Smooth muscle cell (in vitro differentiated cells): ENCODE data around the gene PRRX1. TPM values are rescaled to one million over a fixed set of nuclear protein-coding genes. Genes with fewer than 3 reads are reported as not detected.

Experiments used
- DNase-seq: peaks from one replicate; lab custom pipeline; 2025; ENCODE audit not compliant: unreplicated experiment; lab: John Stamatoyannopoulos, UW
- H2AFZ ChIP-seq: fragments of 200-600 bp; sonication (generic); 2 replicates; pipeline ENCODE4 v1.6.0; 2016; ENCODE audit warnings: antibody characterized with exemption, low read depth, mild to moderate bottlenecking
- H3F3A ChIP-seq: fragments of 200-600 bp; sonication (generic); 2 replicates; pipeline ENCODE4 v1.6.0; 2017; ENCODE audit warnings: antibody characterized with exemption, low read depth
- H3K27ac ChIP-seq: fragments of 200-600 bp; sonication (generic); 2 replicates; pipeline ENCODE4 v1.5.1; 2016; ENCODE audit warnings: low read depth, mild to moderate bottlenecking
- H3K27me3 ChIP-seq: fragments of 200-600 bp; sonication (generic); 2 replicates; pipeline ENCODE4 v1.6.1; 2016; ENCODE audit warnings: low read depth, mild to moderate bottlenecking
- H3K36me3 ChIP-seq: fragments of 200-600 bp; sonication (generic); 2 replicates; pipeline ENCODE4 v1.5.1; 2016; ENCODE audit warnings: low read depth
- H3K4me1 ChIP-seq: fragments of 200-600 bp; sonication (generic); 2 replicates; pipeline ENCODE4 v1.5.1; 2016; ENCODE audit warnings: low read depth
- H3K4me2 ChIP-seq: fragments of 200-600 bp; sonication (generic); 2 replicates; pipeline ENCODE4 v1.6.0; 2016; ENCODE audit warnings: mild to moderate bottlenecking
- H3K4me3 ChIP-seq: fragments of 200-600 bp; sonication (generic); 2 replicates; pipeline ENCODE4 v1.5.1; 2016; ENCODE audit warnings: mild to moderate bottlenecking
- H3K79me2 ChIP-seq: fragments of 200-600 bp; sonication (generic); 2 replicates; pipeline ENCODE4 v1.6.0; 2016; ENCODE audit warnings: low read depth, mild to moderate bottlenecking
- H3K9ac ChIP-seq: fragments of 200-600 bp; sonication (generic); 2 replicates; pipeline ENCODE4 v1.6.0; 2016; ENCODE audit warnings: low read depth
- H3K9me3 ChIP-seq: fragments of 200-600 bp; sonication (generic); replicated peaks from 2 replicates; pipeline ENCODE4 v1.5.1; 2016; ENCODE audit warnings: low read depth
- H4K20me1 ChIP-seq: fragments of 200-600 bp; sonication (generic); 2 replicates; pipeline ENCODE4 v1.6.0; 2016; ENCODE audit warnings: low read depth
- WGBS: methylation state at CpG from one replicate; pipeline ENCODE4 v1.1.7; 2016; ENCODE audit warnings: low lambda C conversion rate; 5-methylcytosine and 5-hydroxymethylcytosine counted together
- polyA plus RNA-seq: library from polyadenylated mRNA; unstranded; fragments of >200 nt; fragmentation: Nextera tagmentation; extraction: Ambion mirVana; gene quantifications from 2 replicates; pipeline ENCODE4 v1.2.1, GENCODE V29; 2016
- total RNA-seq: library from RNA; depleted of rRNA; stranded (reverse); fragments of >200 nt; gene quantifications from 2 replicates; pipeline ENCODE4 v1.2.3, GENCODE V29; 2014
- TF ChIP-seq, protein P1 (sequence below): fragments of 200-600 bp; sonication (generic); IDR thresholded peaks from 2 replicates; pipeline ENCODE4 v1.5.1; 2017; ENCODE audit warnings: borderline replicate concordance, mild to moderate bottlenecking, antibody characterized with exemption; ENCODE audit not compliant: insufficient read depth, poor library complexity, severe bottlenecking

PRRX1 gene
- total and polyA plus RNA-seq, 2 experiments from 2014 or later, result 31.9 to 59.6 TPM

DNA sequence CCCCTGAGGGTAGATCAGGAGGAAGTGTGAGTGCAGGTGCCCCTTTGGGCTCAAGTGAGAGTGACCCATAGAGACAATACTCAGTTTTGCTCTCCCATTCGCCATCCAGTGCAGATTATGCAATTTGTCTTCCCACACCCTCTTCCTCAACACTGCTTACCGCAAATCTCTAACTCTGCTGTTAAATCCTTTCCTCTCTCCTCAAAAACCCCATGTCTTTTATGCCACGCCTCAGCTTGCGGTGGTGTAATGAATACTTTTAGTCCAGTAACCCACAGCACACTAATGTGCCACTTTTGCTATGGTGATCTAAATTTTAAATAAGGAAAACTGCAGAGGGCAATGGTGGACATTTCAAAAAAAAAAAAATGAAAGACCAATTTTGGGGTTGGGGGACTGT is 57.7 kb downstream of the PRRX1 start:
- Histone ChIP-seq H3K9me3 (no peaks in the 10 kb centered on the region), H3K4me3 (no peak overlapping the region), H3K27ac (no peak overlapping the region), H3K27me3 (no peaks in the 10 kb centered on the region), H3K9ac (no peak overlapping the region), H3K79me2 (peaks cover 10% of the 10 kb centered on the region), H3K4me2 (peak overlapping the region; percentile 45), H3K36me3 (peaks cover 10% of the 10 kb centered on the region), H3F3A (no peaks in the 10 kb centered on the region), H3K4me1 (no peaks in the 10 kb centered on the region), H2AFZ (no peak overlapping the region), H4K20me1 (no peaks in the 10 kb centered on the region)
- 78% methylated on average over 4 of the region's 4 CpGs for WGBS
- TF ChIP-seq, protein P1, sequence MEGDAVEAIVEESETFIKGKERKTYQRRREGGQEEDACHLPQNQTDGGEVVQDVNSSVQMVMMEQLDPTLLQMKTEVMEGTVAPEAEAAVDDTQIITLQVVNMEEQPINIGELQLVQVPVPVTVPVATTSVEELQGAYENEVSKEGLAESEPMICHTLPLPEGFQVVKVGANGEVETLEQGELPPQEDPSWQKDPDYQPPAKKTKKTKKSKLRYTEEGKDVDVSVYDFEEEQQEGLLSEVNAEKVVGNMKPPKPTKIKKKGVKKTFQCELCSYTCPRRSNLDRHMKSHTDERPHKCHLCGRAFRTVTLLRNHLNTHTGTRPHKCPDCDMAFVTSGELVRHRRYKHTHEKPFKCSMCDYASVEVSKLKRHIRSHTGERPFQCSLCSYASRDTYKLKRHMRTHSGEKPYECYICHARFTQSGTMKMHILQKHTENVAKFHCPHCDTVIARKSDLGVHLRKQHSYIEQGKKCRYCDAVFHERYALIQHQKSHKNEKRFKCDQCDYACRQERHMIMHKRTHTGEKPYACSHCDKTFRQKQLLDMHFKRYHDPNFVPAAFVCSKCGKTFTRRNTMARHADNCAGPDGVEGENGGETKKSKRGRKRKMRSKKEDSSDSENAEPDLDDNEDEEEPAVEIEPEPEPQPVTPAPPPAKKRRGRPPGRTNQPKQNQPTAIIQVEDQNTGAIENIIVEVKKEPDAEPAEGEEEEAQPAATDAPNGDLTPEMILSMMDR, result no peak
- DNase-seq, result no peak

DNA sequence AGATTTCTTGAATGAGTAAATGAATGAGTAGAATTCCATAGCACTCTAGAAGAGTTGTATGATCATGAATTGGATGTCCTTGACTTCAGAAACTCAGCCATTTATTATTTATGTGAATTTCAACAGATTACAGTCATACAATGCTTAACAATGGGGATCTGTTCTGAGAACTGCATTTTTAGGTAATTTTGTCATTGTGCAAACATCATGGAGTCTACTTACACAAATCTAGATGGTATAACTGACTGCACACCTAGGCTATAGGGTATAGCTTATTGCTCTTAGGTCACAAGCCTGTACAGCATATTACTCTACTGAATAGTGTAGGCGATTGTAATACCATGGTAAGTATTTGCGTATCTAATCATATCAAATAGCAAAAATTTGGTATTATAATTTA is 59.6 kb downstream of the PRRX1 start:
- Histone ChIP-seq H3K36me3 (peaks cover 10% of the 10 kb centered on the region), H3K9me3 (no peaks in the 10 kb centered on the region), H3K9ac (no peak overlapping the region), H3K4me2 (no peak overlapping the region), H4K20me1 (no peaks in the 10 kb centered on the region), H2AFZ (no peak overlapping the region), H3F3A (peaks cover 1% of the 10 kb centered on the region), H3K79me2 (no peaks in the 10 kb centered on the region), H3K4me3 (no peak overlapping the region), H3K4me1 (no peaks in the 10 kb centered on the region), H3K27ac (no peak overlapping the region), H3K27me3 (no peaks in the 10 kb centered on the region)
- no peak for DNase-seq
- WGBS, result 98% methylated on average over 2 of the region's 2 CpGs
- TF ChIP-seq, protein P1, result no peak

DNA sequence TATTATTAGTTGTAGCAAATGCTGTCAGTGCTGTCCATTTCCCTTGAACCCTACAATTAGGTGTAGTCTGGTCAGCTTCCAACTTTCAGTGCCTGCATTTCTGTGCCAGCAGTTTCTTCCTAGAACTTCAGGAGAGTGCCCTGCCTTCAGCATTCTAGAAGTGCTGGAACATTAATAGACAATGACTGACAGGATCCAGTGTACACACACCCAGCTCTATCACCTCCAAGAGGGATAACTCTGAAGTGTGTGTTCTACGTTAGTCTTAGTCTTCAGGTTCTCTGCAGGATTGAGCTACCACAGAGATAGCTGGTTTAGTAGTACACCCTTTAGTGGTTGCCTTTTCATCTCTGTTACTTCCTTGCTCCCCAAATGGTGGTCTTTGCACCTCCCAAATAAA is 61.4 kb downstream of the PRRX1 start:
- H3K4me2 ChIP-seq, result no peak overlapping the region
- peaks cover 3% of the 10 kb centered on the region for H3K4me1 ChIP-seq
- TF ChIP-seq, protein P1, result no peak
- H3K36me3 ChIP-seq, result peaks cover 10% of the 10 kb centered on the region
- H2AFZ ChIP-seq, result no peak overlapping the region
- H3K9ac ChIP-seq, result no peak overlapping the region
- 75% methylated on average over 1 of the region's 1 CpG for WGBS
- H4K20me1 ChIP-seq, result no peaks in the 10 kb centered on the region
- no peaks in the 10 kb centered on the region for H3K79me2 ChIP-seq
- H3K27me3 ChIP-seq, result no peaks in the 10 kb centered on the region
- no peaks in the 10 kb centered on the region for H3K9me3 ChIP-seq
- no peak overlapping the region for H3K27ac ChIP-seq
- H3F3A ChIP-seq, result peaks cover 18% of the 10 kb centered on the region
- no peak overlapping the region for H3K4me3 ChIP-seq
- DNase-seq, result no peak

DNA sequence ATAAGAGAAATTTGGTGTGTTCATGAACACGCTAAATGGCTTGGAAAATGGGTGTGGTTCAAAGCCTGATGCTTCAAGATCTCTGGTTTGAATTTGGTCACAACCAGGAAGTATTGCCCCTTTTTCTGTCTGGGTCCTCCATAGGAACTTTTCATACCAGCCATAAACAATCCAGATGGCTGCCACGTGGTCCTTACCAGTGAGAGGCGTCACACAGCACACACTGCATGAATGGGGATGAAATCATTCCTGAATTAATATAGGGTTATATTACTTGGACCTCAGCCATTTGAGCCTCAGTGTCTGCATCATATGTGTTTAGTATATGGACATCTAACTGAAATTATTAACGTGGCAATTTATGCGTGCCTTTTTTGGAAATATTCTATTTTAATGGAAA is 64.0 kb downstream of the PRRX1 start:
- H2AFZ ChIP-seq, result no peak overlapping the region
- no peak overlapping the region for H3K9ac ChIP-seq
- peaks cover 3% of the 10 kb centered on the region for H3K4me1 ChIP-seq
- 83% methylated on average over 5 of the region's 5 CpGs for WGBS
- no peak overlapping the region for H3K4me2 ChIP-seq
- H3F3A ChIP-seq, result peaks cover 28% of the 10 kb centered on the region
- no peaks in the 10 kb centered on the region for H4K20me1 ChIP-seq
- TF ChIP-seq, protein P1, result no peak
- DNase-seq, result no peak
- H3K27me3 ChIP-seq, result no peaks in the 10 kb centered on the region
- no peak overlapping the region for H3K4me3 ChIP-seq
- peak overlapping the region; percentile 23 for H3K27ac ChIP-seq
- no peaks in the 10 kb centered on the region for H3K79me2 ChIP-seq
- no peaks in the 10 kb centered on the region for H3K9me3 ChIP-seq
- peaks cover 3% of the 10 kb centered on the region for H3K36me3 ChIP-seq
